ENCODE measurements around the gene PYGO1.
A peak's percentile ranks its signal among the peaks of the same experiment; 100 is the strongest.

Gene PYGO1

GRCh38 chr15:55588070-55588814 is at the start of gene PYGO1:
Gene PYGO1 (minus strand): TSS chr15:55588345. CDS start chr15:55587883, 462 bp downstream.
- peak within 1 kb of the TSS; percentile 57 for H3K4me3 ChIP-seq (ENCODE audit: low read depth in 1 of 2, low read length in 2 of 2)
- no peak within 1 kb of the TSS for H3K27ac ChIP-seq (ENCODE audit: low read depth, low read length)
- H3K4me1 ChIP-seq (ENCODE audit: control insufficient read depth in 1 of 2, insufficient read depth in 2 of 2, low read length in 2 of 2), result no peaks in the 10 kb centered on the region

GRCh38 chr15:55637086-55637485 is 48.9 kb upstream of the PYGO1 start:
- Histone ChIP-seq H3K4me1 (ENCODE audit: control insufficient read depth in 1 of 2, insufficient read depth in 2 of 2, low read length in 2 of 2) (no peaks in the 10 kb centered on the region), H3K9ac (ENCODE audit: low read depth in 1 of 2, low read length in 2 of 2) (no peak overlapping the region), H3K27ac (ENCODE audit: low read depth, low read length) (no peak overlapping the region), H3K4me3 (ENCODE audit: low read depth in 1 of 2, low read length in 2 of 2) (no peak overlapping the region), H3K27me3 (ENCODE audit: control insufficient read depth in 1 of 2, insufficient read depth in 2 of 2, low read length in 2 of 2) (no peaks in the 10 kb centered on the region), H3K36me3 (ENCODE audit: control insufficient read depth in 1 of 2, insufficient read depth in 2 of 2, low read length in 2 of 2) (no peaks in the 10 kb centered on the region), H3K9me3 (ENCODE audit: control insufficient read depth in 1 of 2, low read length in 2 of 2) (no peaks in the 10 kb centered on the region)

More at GRCh38 chr15:55588070-55588814, at the start of gene PYGO1:
- peak within 1 kb of the TSS in 1 of 2 donors; percentile 15 for H3K9ac ChIP-seq (ENCODE audit: low read depth in 1 of 2, low read length in 2 of 2)
- H3K27me3 ChIP-seq (ENCODE audit: control insufficient read depth in 1 of 2, insufficient read depth in 2 of 2, low read length in 2 of 2), result peaks cover 37 to 40% of the 10 kb centered on the region in 2 donors
- H3K36me3 ChIP-seq (ENCODE audit: control insufficient read depth in 1 of 2, insufficient read depth in 2 of 2, low read length in 2 of 2), result no peaks in the 10 kb centered on the region
- no peaks in the 10 kb centered on the region for H3K9me3 ChIP-seq (ENCODE audit: control insufficient read depth in 1 of 2, low read length in 2 of 2)

- no peaks in the 10 kb centered on the region for H3K27me3 ChIP-seq (ENCODE audit: control insufficient read depth in 1 of 2, insufficient read depth in 2 of 2, low read length in 2 of 2)
- H3K4me3 ChIP-seq (ENCODE audit: low read depth in 1 of 2, low read length in 2 of 2), result no peak overlapping the region
- no peaks in the 10 kb centered on the region for H3K9me3 ChIP-seq (ENCODE audit: control insufficient read depth in 1 of 2, low read length in 2 of 2)
- no peaks in the 10 kb centered on the region for H3K36me3 ChIP-seq (ENCODE audit: control insufficient read depth in 1 of 2, insufficient read depth in 2 of 2, low read length in 2 of 2)
- no peaks in the 10 kb centered on the region for H3K4me1 ChIP-seq (ENCODE audit: control insufficient read depth in 1 of 2, insufficient read depth in 2 of 2, low read length in 2 of 2)
- no peak overlapping the region for H3K27ac ChIP-seq (ENCODE audit: low read depth, low read length)
- no peak overlapping the region for H3K9ac ChIP-seq (ENCODE audit: low read depth in 1 of 2, low read length in 2 of 2)
Measured at GRCh38 chr15:55633731-55634130, 45.6 kb upstream of the PYGO1 start.

DNA sequence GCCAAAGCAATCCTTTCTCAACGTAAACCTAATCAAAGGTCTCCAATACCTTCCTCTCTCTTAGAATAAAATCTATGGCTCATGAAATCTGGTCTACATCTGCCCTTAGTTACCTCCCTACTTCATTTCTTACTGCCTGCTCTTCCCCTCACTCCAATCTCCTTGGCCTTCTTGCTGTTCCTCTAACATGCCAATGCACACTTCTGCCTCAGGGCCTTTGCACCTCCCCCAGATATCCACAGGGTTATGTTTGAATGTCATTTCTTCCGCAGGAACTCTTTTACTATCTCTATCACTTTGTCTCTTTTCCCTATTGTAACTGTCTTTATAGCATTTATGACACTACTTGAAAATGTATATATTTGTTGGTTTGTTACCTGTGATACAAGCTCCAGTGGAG is 44.3 kb upstream of the PYGO1 start:
- H3K27me3 ChIP-seq (ENCODE audit: control insufficient read depth in 1 of 2, insufficient read depth in 2 of 2, low read length in 2 of 2), result no peaks in the 10 kb centered on the region
- no peak overlapping the region for H3K4me3 ChIP-seq (ENCODE audit: low read depth in 1 of 2, low read length in 2 of 2)
- no peak overlapping the region for H3K27ac ChIP-seq (ENCODE audit: low read depth, low read length)
- no peaks in the 10 kb centered on the region for H3K9me3 ChIP-seq (ENCODE audit: control insufficient read depth in 1 of 2, low read length in 2 of 2)
- no peak overlapping the region for H3K9ac ChIP-seq (ENCODE audit: low read depth in 1 of 2, low read length in 2 of 2)
- H3K36me3 ChIP-seq (ENCODE audit: control insufficient read depth in 1 of 2, insufficient read depth in 2 of 2, low read length in 2 of 2), result no peaks in the 10 kb centered on the region
- no peaks in the 10 kb centered on the region for H3K4me1 ChIP-seq (ENCODE audit: control insufficient read depth in 1 of 2, insufficient read depth in 2 of 2, low read length in 2 of 2)

- no peaks in the 10 kb centered on the region for H3K27me3 ChIP-seq (ENCODE audit: control insufficient read depth in 1 of 2, insufficient read depth in 2 of 2, low read length in 2 of 2)
- no peaks in the 10 kb centered on the region for H3K4me1 ChIP-seq (ENCODE audit: control insufficient read depth in 1 of 2, insufficient read depth in 2 of 2, low read length in 2 of 2)
- no peak overlapping the region for H3K27ac ChIP-seq (ENCODE audit: low read depth, low read length)
- H3K4me3 ChIP-seq (ENCODE audit: low read depth in 1 of 2, low read length in 2 of 2), result no peak overlapping the region
- no peak overlapping the region for H3K9ac ChIP-seq (ENCODE audit: low read depth in 1 of 2, low read length in 2 of 2)
- no peaks in the 10 kb centered on the region for H3K36me3 ChIP-seq (ENCODE audit: control insufficient read depth in 1 of 2, insufficient read depth in 2 of 2, low read length in 2 of 2)
- H3K9me3 ChIP-seq (ENCODE audit: control insufficient read depth in 1 of 2, low read length in 2 of 2), result no peaks in the 10 kb centered on the region
Measured at GRCh38 chr15:55630858-55631257, 42.7 kb upstream of the PYGO1 start.

GRCh38 chr15:55628369-55628730 is 40.2 kb upstream of the PYGO1 start:
- Histone ChIP-seq H3K36me3 (ENCODE audit: control insufficient read depth in 1 of 2, insufficient read depth in 2 of 2, low read length in 2 of 2) (no peaks in the 10 kb centered on the region), H3K27ac (ENCODE audit: low read depth, low read length) (no peak overlapping the region), H3K4me3 (ENCODE audit: low read depth in 1 of 2, low read length in 2 of 2) (no peak overlapping the region), H3K9ac (ENCODE audit: low read depth in 1 of 2, low read length in 2 of 2) (no peak overlapping the region), H3K9me3 (ENCODE audit: control insufficient read depth in 1 of 2, low read length in 2 of 2) (no peaks in the 10 kb centered on the region), H3K27me3 (ENCODE audit: control insufficient read depth in 1 of 2, insufficient read depth in 2 of 2, low read length in 2 of 2) (no peaks in the 10 kb centered on the region), H3K4me1 (ENCODE audit: control insufficient read depth in 1 of 2, insufficient read depth in 2 of 2, low read length in 2 of 2) (no peaks in the 10 kb centered on the region)

- Histone ChIP-seq H3K9ac (ENCODE audit: low read depth in 1 of 2, low read length in 2 of 2) (no peak overlapping the region), H3K27me3 (ENCODE audit: control insufficient read depth in 1 of 2, insufficient read depth in 2 of 2, low read length in 2 of 2) (no peaks in the 10 kb centered on the region), H3K9me3 (ENCODE audit: control insufficient read depth in 1 of 2, low read length in 2 of 2) (no peaks in the 10 kb centered on the region), H3K4me1 (ENCODE audit: control insufficient read depth in 1 of 2, insufficient read depth in 2 of 2, low read length in 2 of 2) (no peaks in the 10 kb centered on the region), H3K4me3 (ENCODE audit: low read depth in 1 of 2, low read length in 2 of 2) (no peak overlapping the region), H3K27ac (ENCODE audit: low read depth, low read length) (no peak overlapping the region), H3K36me3 (ENCODE audit: control insufficient read depth in 1 of 2, insufficient read depth in 2 of 2, low read length in 2 of 2) (no peaks in the 10 kb centered on the region)
Measured at GRCh38 chr15:55627730-55628368, 39.7 kb upstream of the PYGO1 start.

DNA sequence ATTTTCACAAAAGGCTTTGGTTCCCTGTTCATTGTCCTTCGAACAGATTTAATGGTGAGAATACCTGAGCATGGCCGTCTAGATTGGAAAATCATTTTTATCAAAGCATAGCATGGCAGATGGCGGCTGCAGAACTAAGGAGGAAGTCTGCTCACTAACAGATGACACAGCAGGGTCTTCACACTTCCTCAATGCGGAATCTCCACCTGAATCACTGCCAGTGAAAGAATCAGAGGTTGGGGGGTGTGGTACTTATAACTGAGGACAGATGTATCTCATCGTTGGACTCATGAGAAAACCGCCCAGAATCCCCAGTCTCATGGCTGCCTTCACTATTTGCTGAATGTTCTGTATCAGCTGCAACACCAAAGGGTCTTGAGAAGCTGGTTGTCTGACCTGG is 31.6 kb upstream of the PYGO1 start:
- Histone ChIP-seq H3K27ac (ENCODE audit: low read depth, low read length) (no peak overlapping the region), H3K27me3 (ENCODE audit: control insufficient read depth in 1 of 2, insufficient read depth in 2 of 2, low read length in 2 of 2) (no peaks in the 10 kb centered on the region), H3K4me1 (ENCODE audit: control insufficient read depth in 1 of 2, insufficient read depth in 2 of 2, low read length in 2 of 2) (no peaks in the 10 kb centered on the region), H3K9me3 (ENCODE audit: control insufficient read depth in 1 of 2, low read length in 2 of 2) (no peaks in the 10 kb centered on the region), H3K4me3 (ENCODE audit: low read depth in 1 of 2, low read length in 2 of 2) (no peak overlapping the region), H3K9ac (ENCODE audit: low read depth in 1 of 2, low read length in 2 of 2) (no peak overlapping the region), H3K36me3 (ENCODE audit: control insufficient read depth in 1 of 2, insufficient read depth in 2 of 2, low read length in 2 of 2) (no peaks in the 10 kb centered on the region)

DNA sequence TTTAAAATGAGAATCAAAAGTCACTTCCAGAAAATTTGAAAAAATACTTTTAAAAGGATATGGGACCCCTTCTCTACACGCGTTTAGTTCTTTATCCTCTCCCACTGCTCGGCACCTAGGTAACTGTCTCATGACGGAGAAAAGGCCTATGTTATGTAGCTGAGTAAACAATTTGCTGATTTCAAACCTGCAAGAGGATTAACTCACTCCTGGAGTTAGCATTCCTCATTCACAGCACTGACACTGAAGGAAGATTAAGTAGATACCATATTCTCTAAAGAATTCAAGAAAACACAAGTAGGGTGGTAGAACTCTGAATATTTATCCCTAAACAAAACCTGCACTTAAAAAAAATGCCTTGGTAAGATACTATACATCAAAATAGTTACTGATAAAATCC is 30.2 kb upstream of the PYGO1 start:
- Histone ChIP-seq H3K27me3 (ENCODE audit: control insufficient read depth in 1 of 2, insufficient read depth in 2 of 2, low read length in 2 of 2) (peaks cover 0 to 3% of the 10 kb centered on the region in 2 donors), H3K4me3 (ENCODE audit: low read depth in 1 of 2, low read length in 2 of 2) (no peak overlapping the region), H3K36me3 (ENCODE audit: control insufficient read depth in 1 of 2, insufficient read depth in 2 of 2, low read length in 2 of 2) (no peaks in the 10 kb centered on the region), H3K4me1 (ENCODE audit: control insufficient read depth in 1 of 2, insufficient read depth in 2 of 2, low read length in 2 of 2) (no peaks in the 10 kb centered on the region), H3K27ac (ENCODE audit: low read depth, low read length) (no peak overlapping the region), H3K9me3 (ENCODE audit: control insufficient read depth in 1 of 2, low read length in 2 of 2) (no peaks in the 10 kb centered on the region), H3K9ac (ENCODE audit: low read depth in 1 of 2, low read length in 2 of 2) (no peak overlapping the region)

DNA sequence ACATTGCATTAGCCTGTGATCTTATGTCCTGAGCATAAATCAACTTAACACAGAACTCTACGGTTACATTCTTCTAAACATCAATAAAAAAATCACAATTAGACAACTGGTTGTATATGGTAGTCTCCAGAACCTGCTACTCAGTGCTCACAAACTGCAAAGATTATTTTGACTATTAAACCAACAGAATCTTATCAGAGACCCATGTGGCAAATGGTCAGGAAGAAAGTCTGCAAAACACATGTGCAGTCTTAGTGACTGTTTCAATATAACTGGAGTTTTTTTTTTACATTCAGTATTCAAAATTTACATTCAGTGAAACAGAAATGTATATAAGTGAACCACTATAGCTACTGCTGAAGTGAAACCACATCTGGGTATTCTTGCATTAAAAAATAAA is 27.3 kb upstream of the PYGO1 start:
- H3K4me1 ChIP-seq (ENCODE audit: control insufficient read depth in 1 of 2, insufficient read depth in 2 of 2, low read length in 2 of 2), result no peaks in the 10 kb centered on the region
- H3K9me3 ChIP-seq (ENCODE audit: control insufficient read depth in 1 of 2, low read length in 2 of 2), result no peaks in the 10 kb centered on the region
- peaks cover 0 to 3% of the 10 kb centered on the region in 2 donors for H3K27me3 ChIP-seq (ENCODE audit: control insufficient read depth in 1 of 2, insufficient read depth in 2 of 2, low read length in 2 of 2)
- H3K9ac ChIP-seq (ENCODE audit: low read depth in 1 of 2, low read length in 2 of 2), result no peak overlapping the region
- no peaks in the 10 kb centered on the region for H3K36me3 ChIP-seq (ENCODE audit: control insufficient read depth in 1 of 2, insufficient read depth in 2 of 2, low read length in 2 of 2)
- H3K27ac ChIP-seq (ENCODE audit: low read depth, low read length), result no peak overlapping the region
- H3K4me3 ChIP-seq (ENCODE audit: low read depth in 1 of 2, low read length in 2 of 2), result no peak overlapping the region

Measured in duodenal mucosa (tissue), 2 donors.